GM19043 (cell line): ENCODE results near the gene MAFG.
"Not testable (repeated sequence)": the region's sequence is repeated elsewhere in the genome, so short reads cannot be mapped to it uniquely, and the experiment has no call there.

Experiments used
- ATAC-seq: cut with Tn5 transposase; IDR thresholded peaks from one replicate; pipeline ENCODE4 v1.9.1; 2021; ENCODE audit warnings: low read depth; ENCODE audit not compliant: unreplicated experiment

MAFG gene

GRCh38 chr17:81925860-81926450, 1.6 kb downstream of the MAFG start:
- no peak for ATAC-seq

GRCh38 chr17:81924557-81925532, 2.7 kb downstream of the MAFG start:
- no peak for ATAC-seq

- no peak for ATAC-seq
Measured at GRCh38 chr17:81923302-81924260, 4.0 kb downstream of the MAFG start.

GRCh38 chr17:81922566-81923301, 4.8 kb downstream of the MAFG start:
- no peak for ATAC-seq

- ATAC-seq, result no peak
Measured at GRCh38 chr17:81921996-81922565, 5.5 kb downstream of the MAFG start.

- ATAC-seq, result no peak
Measured at GRCh38 chr17:81921537-81921862, 6.0 kb downstream of the MAFG start.

- ATAC-seq, result no peak
Measured at GRCh38 chr17:81920612-81921536, 6.7 kb downstream of the MAFG start.

- ATAC-seq, result no peak
Measured at GRCh38 chr17:81918832-81919545, 8.5 kb downstream of the MAFG start.

- ATAC-seq, result not testable (repeated sequence)
Measured at GRCh38 chr17:81918333-81918669, 9.2 kb downstream of the MAFG start.

- ATAC-seq, result no peak
Measured at GRCh38 chr17:81917565-81918332, 9.8 kb downstream of the MAFG start, which contains the start of gene SIRT7. TSS of gene SIRT7 (minus strand) at chr17:81918176. CDS start at chr17:81918131, 45 bp downstream.

- ATAC-seq, result no peak
Measured at GRCh38 chr17:81916234-81917001, 11.1 kb downstream of the MAFG start.

GRCh38 chr17:81915331-81915730, 12.2 kb downstream of the MAFG start:
- no peak for ATAC-seq

- no peak for ATAC-seq
Measured at GRCh38 chr17:81914103-81914850, 13.3 kb downstream of the MAFG start.

- no peak for ATAC-seq
Measured at GRCh38 chr17:81913394-81914102, 14.0 kb downstream of the MAFG start.
